Endometrial microvascular endothelial cells (primary cell): ENCODE results near the gene ARL5A. TPM values are rescaled to one million over a fixed set of nuclear protein-coding genes. Genes with fewer than 3 reads are reported as not detected.

Experiments
- total RNA-seq: library from RNA; depleted of rRNA; stranded (reverse); fragments of >200 nt; gene quantifications from one replicate; pipeline ENCODE4 v1.2.3, GENCODE V29; 2015; ENCODE audit errors: inconsistent ontology term

Gene ARL5A
- total RNA-seq, 1 donor from 2014 or later = 34.0 TPM

Other genes with a start within 250 kb of the ARL5A start
- gene NEB, start 93.9 kb downstream of the ARL5A start, total RNA-seq = under 0.01 TPM